GM23338 (cell line): ENCODE measurements around the gene NET1. TPM values are rescaled to one million over a fixed set of nuclear protein-coding genes. Genes with fewer than 3 reads are reported as not detected.

Experiments used
- ATAC-seq: fragments of 200-7000 bp; cut with Tn5 transposase; 3 replicates; pipeline ENCODE4 v1.9.1; 2020
- DNase-seq: peaks from one replicate; pipeline ENCODE4 v3.0.0-alpha.2; 2015; ENCODE audit warnings: low spot score
- H2AFZ ChIP-seq: fragments of 200-600 bp; sonication (generic); 2 replicates; pipeline ENCODE4 v1.8.0; 2016; ENCODE audit warnings: antibody characterized with exemption, mild to moderate bottlenecking, moderate library complexity
- H3F3A ChIP-seq: fragments of 200-600 bp; sonication (generic); replicated peaks from 2 replicates; pipeline ENCODE4 v1.8.0; 2017; ENCODE audit warnings: antibody characterized with exemption, mixed run types, low read depth
- H3K27ac ChIP-seq: fragments of 200-600 bp; sonication (generic); 2 replicates; pipeline ENCODE4 v1.6.1; 2016; ENCODE audit warnings: low read depth
- H3K27me3 ChIP-seq: fragments of 200-600 bp; sonication (generic); 2 replicates; pipeline ENCODE4 v1.8.0; 2016; ENCODE audit warnings: mild to moderate bottlenecking, mixed run types, moderate library complexity; ENCODE audit not compliant: insufficient read depth
- H3K36me3 ChIP-seq: fragments of 200-600 bp; sonication (generic); 2 replicates; pipeline ENCODE4 v1.8.0; 2016; ENCODE audit warnings: mild to moderate bottlenecking; ENCODE audit not compliant: insufficient read depth
- H3K4me1 ChIP-seq: fragments of 200-600 bp; sonication (generic); 2 replicates; pipeline ENCODE4 v1.8.0; 2016; ENCODE audit warnings: mild to moderate bottlenecking, moderate library complexity; ENCODE audit not compliant: insufficient read depth
- H3K4me2 ChIP-seq: fragments of 200-600 bp; sonication (generic); 2 replicates; pipeline ENCODE4 v1.7.1; 2017; ENCODE audit warnings: mixed run types
- H3K4me3 ChIP-seq: fragments of 200-600 bp; sonication (generic); 2 replicates; pipeline ENCODE4 v1.6.1; 2016; ENCODE audit warnings: mixed run types
- H3K79me2 ChIP-seq: fragments of 200-600 bp; sonication (generic); replicated peaks from 2 replicates; pipeline ENCODE4 v1.8.0; 2017; ENCODE audit warnings: mild to moderate bottlenecking; ENCODE audit not compliant: insufficient read depth
- H3K9me2 ChIP-seq: fragments of 200-600 bp; sonication (generic); 2 replicates; pipeline ENCODE4 v1.8.0; 2017; ENCODE audit not compliant: insufficient read depth
- H4K20me1 ChIP-seq: fragments of 200-600 bp; sonication (generic); replicated peaks from 2 replicates; pipeline ENCODE4 v1.8.0; 2017; ENCODE audit warnings: mild to moderate bottlenecking; ENCODE audit not compliant: insufficient read depth
- H3K27ac Mint-ChIP-seq: 2 replicates; pipeline ENCODE4 v1.8.0; 2020; ENCODE audit warnings: inconsistent platforms, mild to moderate bottlenecking, moderate library complexity, mixed read lengths
- H3K27me3 Mint-ChIP-seq: 3 replicates; pipeline ENCODE4 v1.8.0; 2022; ENCODE audit warnings: low read depth, mild to moderate bottlenecking, moderate library complexity, mixed read lengths, inconsistent platforms; ENCODE audit not compliant: insufficient read depth, poor library complexity
- H3K36me3 Mint-ChIP-seq: 3 replicates; pipeline ENCODE4 v1.8.0; 2021; ENCODE audit warnings: low read depth, mild to moderate bottlenecking, inconsistent platforms, moderate library complexity, mixed read lengths
- H3K4me1 Mint-ChIP-seq: 3 replicates; pipeline ENCODE4 v1.8.0; 2020; ENCODE audit warnings: mild to moderate bottlenecking, inconsistent platforms, mixed read lengths
- H3K4me3 Mint-ChIP-seq: 3 replicates; pipeline ENCODE4 v1.8.0; 2021; ENCODE audit warnings: moderate library complexity, mild to moderate bottlenecking, inconsistent platforms, mixed read lengths
- H3K9me3 Mint-ChIP-seq: 3 replicates; pipeline ENCODE4 v1.8.0; 2020; ENCODE audit warnings: moderate library complexity, mild to moderate bottlenecking, inconsistent platforms, mixed read lengths
- CREB1 ChIP-seq: fragments of 250-450 bp; sonication (Bioruptor Pico); IDR thresholded peaks from 2 replicates; pipeline ENCODE4 v1.5.0; 2020; ENCODE audit warnings: low read depth, mild to moderate bottlenecking, moderate library complexity
- STAT1 ChIP-seq: IDR thresholded peaks from one replicate; pipeline ENCODE4 v1.6.1; 2016; ENCODE audit warnings: antibody characterized with exemption; ENCODE audit not compliant: unreplicated experiment
- polyA plus RNA-seq: library from polyadenylated mRNA; unstranded; fragments of >200 nt; fragmentation: Nextera tagmentation; extraction: Ambion mirVana; gene quantifications from 2 replicates; pipeline ENCODE4 v1.2.1, GENCODE V29; 2016
- total RNA-seq: library from RNA; depleted of rRNA; stranded (reverse); fragments of >200 nt; shearing (Covaris generic); gene quantifications from 2 replicates; pipeline ENCODE4 v1.2.3, GENCODE V29; 2014
- TF ChIP-seq, protein P1 (sequence below), 2 experiments: fragments of 200-600 bp in 1 of 2; sonication (generic) in 1 of 2; conservative IDR thresholded peaks; 2 replicates each; pipeline versions ENCODE4 v1.5.1 to v1.6.1; 2016 to 2017; ENCODE audit warnings: antibody characterized with exemption in 2 of 2, low read depth in 2 of 2, mild to moderate bottlenecking in 2 of 2, moderate library complexity in 1 of 2
- TF ChIP-seq, protein P2 (sequence below): IDR thresholded peaks from one replicate; pipeline ENCODE4 v1.6.1; 2018; ENCODE audit warnings: antibody characterized with exemption; ENCODE audit not compliant: unreplicated experiment

The NET1 gene
- total and polyA plus RNA-seq, 2 experiments from 2014 or later: 47.9 to 93.9 TPM

DNA sequence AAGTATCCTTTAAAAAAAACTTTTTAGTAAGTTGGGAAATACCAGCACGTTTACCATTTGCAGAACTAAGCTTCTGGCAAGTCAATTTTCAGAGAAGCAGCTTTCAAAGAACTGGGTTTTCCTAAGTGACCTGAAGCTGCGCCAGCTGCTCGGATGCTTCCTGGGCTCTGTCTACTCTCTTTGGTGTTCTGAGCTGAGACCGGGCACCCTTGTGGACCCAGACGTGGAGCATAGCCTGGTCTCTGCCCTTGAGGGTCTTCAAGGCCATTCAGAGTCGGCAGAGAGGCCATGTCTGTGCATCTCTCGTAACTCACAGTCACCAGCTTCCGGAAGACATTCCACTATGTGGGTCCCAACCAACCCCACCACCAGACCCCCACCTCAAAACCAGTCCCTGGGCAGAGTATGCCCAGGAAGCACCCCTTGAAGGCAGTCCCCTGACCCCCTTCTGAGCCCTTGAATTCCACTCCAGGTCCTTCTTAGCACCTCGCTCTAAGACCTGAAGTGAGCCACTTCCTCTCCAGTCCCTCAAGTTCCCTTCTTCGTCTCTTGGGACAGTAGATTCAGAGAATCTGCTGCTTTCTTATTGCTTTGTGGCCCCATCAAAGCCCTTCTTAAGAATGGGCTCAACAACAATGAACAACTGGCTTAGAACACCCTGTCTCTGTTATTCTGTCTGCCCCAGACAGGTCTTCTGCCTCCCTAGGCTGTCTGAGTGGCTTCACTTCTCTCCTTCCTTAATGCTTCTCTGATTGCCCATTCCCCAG lies 78.5 kb downstream of the NET1 start:
- Histone ChIP-seq H3K36me3 (no peaks in the 10 kb centered on the region), H3K79me2 (no peaks in the 10 kb centered on the region), H3K4me2 (no peak overlapping the region), H3K27ac (no peak overlapping the region), H3F3A (no peaks in the 10 kb centered on the region), H3K27me3 (no peaks in the 10 kb centered on the region), H3K4me3 (no peak overlapping the region), H3K4me1 (no peaks in the 10 kb centered on the region), H4K20me1 (no peaks in the 10 kb centered on the region), H2AFZ (no peak overlapping the region), H3K9me2 (peaks cover 7% of the 10 kb centered on the region; the same call in 1 of the 2 replicates)
- Mint-ChIP-seq H3K4me1 (peaks cover 20% of the 10 kb centered on the region), H3K27ac (no peak overlapping the region), H3K4me3 (no peak overlapping the region), H3K36me3 (peaks cover 11% of the 10 kb centered on the region), H3K9me3 (peaks cover 15% of the 10 kb centered on the region), H3K27me3 (peaks cover 12% of the 10 kb centered on the region)
- ATAC-seq: no peak
- TF ChIP-seq, protein P1, sequence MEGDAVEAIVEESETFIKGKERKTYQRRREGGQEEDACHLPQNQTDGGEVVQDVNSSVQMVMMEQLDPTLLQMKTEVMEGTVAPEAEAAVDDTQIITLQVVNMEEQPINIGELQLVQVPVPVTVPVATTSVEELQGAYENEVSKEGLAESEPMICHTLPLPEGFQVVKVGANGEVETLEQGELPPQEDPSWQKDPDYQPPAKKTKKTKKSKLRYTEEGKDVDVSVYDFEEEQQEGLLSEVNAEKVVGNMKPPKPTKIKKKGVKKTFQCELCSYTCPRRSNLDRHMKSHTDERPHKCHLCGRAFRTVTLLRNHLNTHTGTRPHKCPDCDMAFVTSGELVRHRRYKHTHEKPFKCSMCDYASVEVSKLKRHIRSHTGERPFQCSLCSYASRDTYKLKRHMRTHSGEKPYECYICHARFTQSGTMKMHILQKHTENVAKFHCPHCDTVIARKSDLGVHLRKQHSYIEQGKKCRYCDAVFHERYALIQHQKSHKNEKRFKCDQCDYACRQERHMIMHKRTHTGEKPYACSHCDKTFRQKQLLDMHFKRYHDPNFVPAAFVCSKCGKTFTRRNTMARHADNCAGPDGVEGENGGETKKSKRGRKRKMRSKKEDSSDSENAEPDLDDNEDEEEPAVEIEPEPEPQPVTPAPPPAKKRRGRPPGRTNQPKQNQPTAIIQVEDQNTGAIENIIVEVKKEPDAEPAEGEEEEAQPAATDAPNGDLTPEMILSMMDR (conservative IDR thresholded peaks at IDR 0.05; ENCODE audit: low read depth in 2 of 2): no peak
- TF ChIP-seq, protein P2, sequence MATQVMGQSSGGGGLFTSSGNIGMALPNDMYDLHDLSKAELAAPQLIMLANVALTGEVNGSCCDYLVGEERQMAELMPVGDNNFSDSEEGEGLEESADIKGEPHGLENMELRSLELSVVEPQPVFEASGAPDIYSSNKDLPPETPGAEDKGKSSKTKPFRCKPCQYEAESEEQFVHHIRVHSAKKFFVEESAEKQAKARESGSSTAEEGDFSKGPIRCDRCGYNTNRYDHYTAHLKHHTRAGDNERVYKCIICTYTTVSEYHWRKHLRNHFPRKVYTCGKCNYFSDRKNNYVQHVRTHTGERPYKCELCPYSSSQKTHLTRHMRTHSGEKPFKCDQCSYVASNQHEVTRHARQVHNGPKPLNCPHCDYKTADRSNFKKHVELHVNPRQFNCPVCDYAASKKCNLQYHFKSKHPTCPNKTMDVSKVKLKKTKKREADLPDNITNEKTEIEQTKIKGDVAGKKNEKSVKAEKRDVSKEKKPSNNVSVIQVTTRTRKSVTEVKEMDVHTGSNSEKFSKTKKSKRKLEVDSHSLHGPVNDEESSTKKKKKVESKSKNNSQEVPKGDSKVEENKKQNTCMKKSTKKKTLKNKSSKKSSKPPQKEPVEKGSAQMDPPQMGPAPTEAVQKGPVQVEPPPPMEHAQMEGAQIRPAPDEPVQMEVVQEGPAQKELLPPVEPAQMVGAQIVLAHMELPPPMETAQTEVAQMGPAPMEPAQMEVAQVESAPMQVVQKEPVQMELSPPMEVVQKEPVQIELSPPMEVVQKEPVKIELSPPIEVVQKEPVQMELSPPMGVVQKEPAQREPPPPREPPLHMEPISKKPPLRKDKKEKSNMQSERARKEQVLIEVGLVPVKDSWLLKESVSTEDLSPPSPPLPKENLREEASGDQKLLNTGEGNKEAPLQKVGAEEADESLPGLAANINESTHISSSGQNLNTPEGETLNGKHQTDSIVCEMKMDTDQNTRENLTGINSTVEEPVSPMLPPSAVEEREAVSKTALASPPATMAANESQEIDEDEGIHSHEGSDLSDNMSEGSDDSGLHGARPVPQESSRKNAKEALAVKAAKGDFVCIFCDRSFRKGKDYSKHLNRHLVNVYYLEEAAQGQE: no peak
- TF ChIP-seq STAT1: no peak
- no peak for DNase-seq

DNA sequence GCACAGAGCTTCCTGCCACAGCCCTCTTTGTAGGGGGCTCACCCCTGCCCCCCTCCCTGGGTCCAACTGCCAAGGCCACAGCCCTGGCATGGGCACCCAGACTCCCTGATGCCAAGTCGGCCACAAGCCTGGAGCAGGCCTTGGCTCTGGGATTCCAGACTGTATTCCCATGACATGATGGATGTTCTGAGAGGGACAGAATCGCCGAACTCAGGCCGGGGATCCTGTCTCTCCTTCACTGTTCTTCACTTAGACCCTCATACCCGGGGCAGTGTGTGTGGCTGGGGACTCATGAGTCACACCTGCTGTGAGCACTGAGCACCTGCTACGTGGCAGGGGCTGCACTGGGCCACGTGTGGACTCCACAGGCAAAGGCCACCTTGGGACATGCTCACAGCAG lies 79.1 kb downstream of the NET1 start:
- Mint-ChIP-seq H3K36me3 (peaks cover 11% of the 10 kb centered on the region), H3K27ac (no peak overlapping the region), H3K27me3 (peaks cover 12% of the 10 kb centered on the region), H3K9me3 (peaks cover 15% of the 10 kb centered on the region), H3K4me3 (no peak overlapping the region), H3K4me1 (peaks cover 17% of the 10 kb centered on the region)
- Histone ChIP-seq H3K27me3 (no peaks in the 10 kb centered on the region), H3F3A (no peaks in the 10 kb centered on the region), H3K4me1 (no peaks in the 10 kb centered on the region), H3K9me2 (peaks cover 7% of the 10 kb centered on the region; the same call in 1 of the 2 replicates), H2AFZ (no peak overlapping the region), H4K20me1 (no peaks in the 10 kb centered on the region), H3K79me2 (no peaks in the 10 kb centered on the region), H3K27ac (no peak overlapping the region), H3K36me3 (no peaks in the 10 kb centered on the region), H3K4me2 (no peak overlapping the region), H3K4me3 (no peak overlapping the region)
- ATAC-seq (no peak), DNase-seq (no peak)
- TF ChIP-seq CREB1: no peak
- TF ChIP-seq, protein P2: no peak
- TF ChIP-seq STAT1: no peak
